ENCODE measurements around the gene IL36RN.

IL36RN gene

DNA sequence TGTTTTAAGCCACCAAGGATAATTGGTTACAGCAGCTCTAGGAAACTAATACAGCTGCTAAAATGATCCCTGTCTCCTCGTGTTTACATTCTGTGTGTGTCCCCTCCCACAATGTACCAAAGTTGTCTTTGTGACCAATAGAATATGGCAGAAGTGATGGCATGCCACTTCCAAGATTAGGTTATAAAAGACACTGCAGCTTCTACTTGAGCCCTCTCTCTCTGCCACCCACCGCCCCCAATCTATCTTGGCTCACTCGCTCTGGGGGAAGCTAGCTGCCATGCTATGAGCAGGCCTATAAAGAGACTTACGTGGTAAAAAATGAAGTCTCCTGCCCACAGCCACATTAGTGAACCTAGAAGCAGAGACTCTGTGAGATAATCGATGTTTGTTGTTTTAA is 5.3 kb downstream of the IL36RN start:
- no peak for DNase-seq (ENCODE audit: extremely low spot score)
- TF ChIP-seq, protein P1, sequence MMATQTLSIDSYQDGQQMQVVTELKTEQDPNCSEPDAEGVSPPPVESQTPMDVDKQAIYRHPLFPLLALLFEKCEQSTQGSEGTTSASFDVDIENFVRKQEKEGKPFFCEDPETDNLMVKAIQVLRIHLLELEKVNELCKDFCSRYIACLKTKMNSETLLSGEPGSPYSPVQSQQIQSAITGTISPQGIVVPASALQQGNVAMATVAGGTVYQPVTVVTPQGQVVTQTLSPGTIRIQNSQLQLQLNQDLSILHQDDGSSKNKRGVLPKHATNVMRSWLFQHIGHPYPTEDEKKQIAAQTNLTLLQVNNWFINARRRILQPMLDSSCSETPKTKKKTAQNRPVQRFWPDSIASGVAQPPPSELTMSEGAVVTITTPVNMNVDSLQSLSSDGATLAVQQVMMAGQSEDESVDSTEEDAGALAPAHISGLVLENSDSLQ (IDR thresholded peaks at IDR 0.05): no peak
- TF ChIP-seq FOXA1 (IDR thresholded peaks at IDR 0.05) (no peak), SP1 (IDR thresholded peaks at IDR 0.05) (no peak), HDGF (IDR thresholded peaks at IDR 0.05; ENCODE audit: borderline replicate concordance) (no peak), CTBP1 (IDR thresholded peaks at IDR 0.05; ENCODE audit: borderline replicate concordance) (no peak), LEF1 (IDR thresholded peaks at IDR 0.05; ENCODE audit: borderline replicate concordance) (no peak), ELF4 (IDR thresholded peaks at IDR 0.05) (no peak), NFRKB (IDR thresholded peaks at IDR 0.05) (no peak), FOXK2 (IDR thresholded peaks at IDR 0.05) (no peak), BHLHE40 (IDR thresholded peaks at IDR 0.05; ENCODE audit: borderline replicate concordance) (no peak), ARNT (IDR thresholded peaks at IDR 0.05) (no peak), TARDBP (IDR thresholded peaks at IDR 0.05) (no peak), ZNF384 (IDR thresholded peaks at IDR 0.05) (no peak), FOXM1 (IDR thresholded peaks at IDR 0.05; ENCODE audit: borderline replicate concordance) (no peak), SUZ12 (IDR thresholded peaks at IDR 0.05) (no peak), L3MBTL2 (conservative IDR thresholded peaks at IDR 0.05) (no peak)
- ChIA-PET CTCF (interaction anchor here (1.2 kb wide), 1 partner anchor 16 kb away, joined by 3 read pairs; no protein-coding TSS in a partner anchor), POLR2A (no interaction called here)

DNA sequence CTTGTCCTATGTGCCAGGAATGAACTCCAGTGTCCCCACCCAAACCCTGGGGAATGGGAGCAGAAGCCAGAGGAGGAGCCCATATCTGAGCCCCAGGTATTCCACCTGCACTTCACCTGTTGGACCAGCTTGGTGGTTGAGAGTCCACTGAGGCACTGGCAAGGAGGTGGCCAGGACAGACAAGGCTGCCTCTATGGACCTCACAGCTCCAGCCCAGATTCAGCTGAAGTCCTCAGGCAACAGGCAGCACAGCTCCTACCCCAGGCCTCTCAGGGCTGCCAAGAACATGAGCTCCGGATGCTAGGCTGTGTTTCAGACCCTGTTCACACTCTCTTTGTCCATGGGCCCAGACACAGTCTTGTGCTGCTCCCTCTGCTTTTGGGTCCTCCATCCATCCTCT is 5.9 kb downstream of the IL36RN start:
- POLR2A ChIA-PET: no interaction called here
- no peak for DNase-seq (ENCODE audit: extremely low spot score)
- CTCF ChIA-PET: interaction anchor here (1.2 kb wide), 1 partner anchor 123 kb away, joined by 3 read pairs; no protein-coding TSS in a partner anchor
- TF ChIP-seq CTBP1 (IDR thresholded peaks at IDR 0.05; ENCODE audit: borderline replicate concordance) (no peak), FOXM1 (IDR thresholded peaks at IDR 0.05; ENCODE audit: borderline replicate concordance) (no peak), ARNT (IDR thresholded peaks at IDR 0.05) (no peak), FOXA1 (IDR thresholded peaks at IDR 0.05) (no peak), NFRKB (IDR thresholded peaks at IDR 0.05) (no peak), ZNF384 (IDR thresholded peaks at IDR 0.05) (no peak), HDGF (IDR thresholded peaks at IDR 0.05; ENCODE audit: borderline replicate concordance) (no peak), SP1 (IDR thresholded peaks at IDR 0.05) (no peak), SUZ12 (IDR thresholded peaks at IDR 0.05) (no peak)
- TF ChIP-seq, protein P1 (IDR thresholded peaks at IDR 0.05): no peak

DNA sequence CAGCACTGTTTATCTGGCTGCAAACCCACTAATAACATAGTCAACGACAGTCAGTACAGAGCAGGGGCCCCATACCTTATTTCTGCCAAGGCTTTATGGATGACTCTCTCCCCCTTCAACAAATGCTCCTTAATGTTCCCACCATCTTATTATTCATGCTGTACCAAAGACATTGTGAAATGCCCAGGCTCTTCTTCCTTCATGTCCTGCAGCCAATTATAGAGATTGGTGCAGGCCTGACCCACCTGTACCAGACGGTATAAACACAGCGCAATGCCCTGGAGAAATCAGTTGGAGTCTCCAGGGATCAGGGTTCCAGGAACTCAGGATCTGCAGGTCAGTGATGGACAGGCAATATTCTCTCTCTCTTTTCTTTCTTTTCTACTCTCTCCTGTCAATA is 8.7 kb downstream of the IL36RN start, which contains the start of gene IL1F10:
Gene IL1F10 (plus strand): TSS at position 290 of the 400 bp plus-strand sequence. CDS start 4,769 bp downstream, outside the sequence.
- no peak for TF ChIP-seq L3MBTL2 (conservative IDR thresholded peaks at IDR 0.05)
- no peak for TF ChIP-seq LEF1 (IDR thresholded peaks at IDR 0.05; ENCODE audit: borderline replicate concordance)
- no peak for TF ChIP-seq ARNT (IDR thresholded peaks at IDR 0.05)
- no peak for TF ChIP-seq TARDBP (IDR thresholded peaks at IDR 0.05)
- no peak for TF ChIP-seq SUZ12 (IDR thresholded peaks at IDR 0.05)
- TF ChIP-seq FOXA1 (IDR thresholded peaks at IDR 0.05): no peak
- no peak for TF ChIP-seq NFRKB (IDR thresholded peaks at IDR 0.05)
- TF ChIP-seq FOXM1 (IDR thresholded peaks at IDR 0.05; ENCODE audit: borderline replicate concordance): no peak
- ChIA-PET POLR2A (no interaction called here), CTCF (interaction anchor here (1.2 kb wide), 1 partner anchor 12 kb away, joined by 5 read pairs; no protein-coding TSS in a partner anchor)
- DNase-seq (ENCODE audit: extremely low spot score): no peak

DNA sequence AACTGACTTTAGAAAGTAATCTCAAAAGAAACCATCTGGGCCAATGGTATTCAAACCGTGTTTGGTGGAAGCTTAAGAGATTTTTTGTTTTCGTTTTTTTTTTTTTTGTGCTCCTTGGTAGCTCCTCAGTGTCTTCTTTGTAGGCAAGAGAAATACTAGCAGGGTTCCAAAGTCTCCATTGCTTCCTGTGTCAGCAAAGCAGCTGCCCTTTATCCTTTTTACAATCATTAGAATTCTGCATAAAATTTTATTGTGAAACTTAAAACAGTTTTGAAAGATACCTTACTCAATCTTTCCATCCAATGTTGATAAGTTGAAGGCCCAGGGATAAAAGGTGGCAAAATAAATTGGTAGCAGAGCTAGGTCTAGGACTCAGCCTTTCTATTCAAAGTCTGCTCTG is 9.3 kb downstream of the IL36RN start:
- ChIA-PET POLR2A (no interaction called here), CTCF (interaction anchor here (0.6 to 1.2 kb wide), 2 partner anchors 12 to 248 kb away, joined by 3 to 5 read pairs; no protein-coding TSS in a partner anchor)
- no peak for DNase-seq (ENCODE audit: extremely low spot score)
- no peak for TF ChIP-seq FOXK2 (IDR thresholded peaks at IDR 0.05)
- TF ChIP-seq SUZ12 (IDR thresholded peaks at IDR 0.05): no peak
- no peak for TF ChIP-seq BHLHE40 (IDR thresholded peaks at IDR 0.05; ENCODE audit: borderline replicate concordance)
- TF ChIP-seq FOXM1 (IDR thresholded peaks at IDR 0.05; ENCODE audit: borderline replicate concordance): no peak
- TF ChIP-seq SP1 (IDR thresholded peaks at IDR 0.05): no peak
- TF ChIP-seq TARDBP (IDR thresholded peaks at IDR 0.05): no peak
- TF ChIP-seq HDGF (IDR thresholded peaks at IDR 0.05; ENCODE audit: borderline replicate concordance): no peak
- TF ChIP-seq ELF4 (IDR thresholded peaks at IDR 0.05): no peak
- no peak for TF ChIP-seq LEF1 (IDR thresholded peaks at IDR 0.05; ENCODE audit: borderline replicate concordance)
- TF ChIP-seq, protein P1 (IDR thresholded peaks at IDR 0.05): no peak
- TF ChIP-seq ZNF384 (IDR thresholded peaks at IDR 0.05): no peak
- TF ChIP-seq ARNT (IDR thresholded peaks at IDR 0.05): no peak
- TF ChIP-seq NFRKB (IDR thresholded peaks at IDR 0.05): no peak
- no peak for TF ChIP-seq L3MBTL2 (conservative IDR thresholded peaks at IDR 0.05)
- no peak for TF ChIP-seq FOXA1 (IDR thresholded peaks at IDR 0.05)
- no peak for TF ChIP-seq CTBP1 (IDR thresholded peaks at IDR 0.05; ENCODE audit: borderline replicate concordance)

DNA sequence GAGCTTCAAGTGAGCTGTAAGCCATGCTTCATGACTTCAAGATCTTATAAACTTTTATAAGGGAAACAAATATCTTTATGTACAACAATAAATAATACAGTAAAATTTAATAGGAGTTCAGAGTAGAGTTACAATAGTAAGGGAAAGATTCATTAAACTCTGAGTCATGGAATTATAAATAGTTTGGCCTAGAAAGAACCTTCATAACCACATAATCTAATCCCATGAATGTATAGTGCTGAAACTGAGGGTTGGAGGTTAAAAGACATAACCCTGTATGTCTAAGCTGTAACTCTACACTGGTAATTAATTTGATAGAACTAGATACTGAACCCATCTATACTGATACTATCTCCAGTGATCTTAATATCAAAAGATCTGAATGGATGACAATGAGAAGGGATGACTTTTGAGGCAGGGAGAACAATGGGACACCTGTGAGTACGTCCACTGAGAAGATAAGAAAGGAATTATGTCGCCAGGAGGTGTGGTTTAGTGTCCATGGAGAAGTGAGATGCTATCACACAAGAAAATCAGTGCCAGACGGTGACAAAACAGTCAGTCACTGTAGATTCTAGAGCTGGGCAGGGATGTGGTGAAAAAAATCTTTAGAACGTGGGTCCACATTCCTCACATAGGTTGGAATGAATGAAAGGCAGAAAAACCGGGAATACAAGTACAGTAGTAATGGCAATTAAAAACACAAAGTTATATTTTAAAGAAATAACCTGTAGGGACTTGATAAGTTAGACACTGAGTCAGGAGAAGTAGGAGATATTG is 9.9 kb downstream of the IL36RN start:
- POLR2A ChIA-PET: no interaction called here
- TF ChIP-seq TARDBP (IDR thresholded peaks at IDR 0.05) (no peak), ZNF384 (IDR thresholded peaks at IDR 0.05) (no peak), FOXK2 (IDR thresholded peaks at IDR 0.05) (no peak), HDGF (IDR thresholded peaks at IDR 0.05; ENCODE audit: borderline replicate concordance) (no peak), BHLHE40 (IDR thresholded peaks at IDR 0.05; ENCODE audit: borderline replicate concordance) (no peak), FOXM1 (IDR thresholded peaks at IDR 0.05; ENCODE audit: borderline replicate concordance) (no peak), LEF1 (IDR thresholded peaks at IDR 0.05; ENCODE audit: borderline replicate concordance) (no peak), NFRKB (IDR thresholded peaks at IDR 0.05) (no peak), ELF4 (IDR thresholded peaks at IDR 0.05) (no peak), FOXA1 (IDR thresholded peaks at IDR 0.05) (no peak), SP1 (IDR thresholded peaks at IDR 0.05) (no peak), L3MBTL2 (conservative IDR thresholded peaks at IDR 0.05) (no peak), CTBP1 (IDR thresholded peaks at IDR 0.05; ENCODE audit: borderline replicate concordance) (no peak), SUZ12 (IDR thresholded peaks at IDR 0.05) (no peak), ARNT (IDR thresholded peaks at IDR 0.05) (no peak)
- TF ChIP-seq, protein P1 (IDR thresholded peaks at IDR 0.05): no peak
- no peak for DNase-seq (ENCODE audit: extremely low spot score)
- CTCF ChIA-PET: interaction anchor here (0.6 to 1.2 kb wide), 3 partner anchors 11 to 247 kb away, joined by 3 to 5 read pairs (median 3); no protein-coding TSS in a partner anchor

Data from HEK293T (cell line).